ENCODE results near the gene MGAT5.

- TF ChIP-seq CTCF (IDR thresholded peaks at IDR 0.05) = no peak
- TF ChIP-seq POLR2A (IDR thresholded peaks at IDR 0.05) = no peak
Measured at GRCh38 chr2:134449157-134449556, 195.3 kb downstream of the MGAT5 start.
